Upper lobe of left lung (tissue), 6 donors: ENCODE measurements around the gene TREX2. TPM values are rescaled to one million over a fixed set of nuclear protein-coding genes. Genes with fewer than 3 reads are reported as not detected.

ENCODE experiments used
- ATAC-seq, 2 donors: fragments of 200-7000 bp; cut with Tn5 transposase; one replicate each; pipeline ENCODE4 v1.9.1; 2022; ENCODE audit warnings: mild to moderate bottlenecking in 2 of 2, moderate library complexity in 2 of 2; ENCODE audit not compliant: low FRiP score in 2 of 2
- DNase-seq, 2 donors: peaks; one replicate each; pipeline ENCODE4 v3.0.0-alpha.2; 2019 to 2020
- H3K27ac ChIP-seq, 4 donors: fragments of 200-600 bp; sonication (generic); one replicate each; pipeline ENCODE4 v1.5.1; 2016 to 2019
- H3K27me3 ChIP-seq, 4 donors: fragments of 200-600 bp; sonication (generic); one replicate each; pipeline ENCODE4 v1.5.1; 2017 to 2019
- H3K36me3 ChIP-seq, 4 donors: fragments of 200-600 bp; sonication (generic); one replicate each; pipeline ENCODE4 v1.5.1; 2016 to 2019
- H3K4me1 ChIP-seq, 4 donors: fragments of 200-600 bp; sonication (generic); one replicate each; pipeline ENCODE4 v1.5.1; 2018 to 2019
- H3K4me3 ChIP-seq, 4 donors: fragments of 200-600 bp; sonication (generic); one replicate each; pipeline ENCODE4 v1.5.1; 2017 to 2019; ENCODE audit warnings: mild to moderate bottlenecking in 2 of 4, moderate library complexity in 1 of 4
- H3K9me3 ChIP-seq, 4 donors: fragments of 200-600 bp; sonication (generic); one replicate each; pipeline ENCODE4 v1.5.1; 2018 to 2019
- EP300 ChIP-seq, 4 donors: sonication (generic); formaldehyde crosslinking; IDR thresholded peaks; one replicate each; pipeline ENCODE4 v1.5.1; 2017; ENCODE audit warnings: antibody characterized with exemption in 4 of 4, control low read depth in 2 of 4
- POLR2A ChIP-seq, 4 donors: fragments of 450-650 bp; IDR thresholded peaks; one replicate each; pipeline ENCODE4 v1.5.1; 2016 to 2017; ENCODE audit warnings: antibody characterized with exemption in 4 of 4, mild to moderate bottlenecking in 2 of 4
- POLR2AphosphoS5 ChIP-seq, 2 donors: sonication (generic); formaldehyde crosslinking; IDR thresholded peaks; one replicate each; pipeline ENCODE4 v1.5.1; 2017; ENCODE audit warnings: antibody characterized with exemption in 2 of 2
- WGBS, 2 donors: methylation state at CpG; one replicate each; pipeline ENCODE4 v1.1.5; 2017 to 2018; 5-methylcytosine and 5-hydroxymethylcytosine counted together
- total RNA-seq, 6 donors: library from RNA; depleted of rRNA in 4 of 6; stranded (reverse); fragments of >200 nt in 4 of 6; gene quantifications; one replicate each; pipeline versions ENCODE4 v1.1.0 to v1.2.1, GENCODE V29; 2016 to 2021
- TF ChIP-seq, protein P1 (sequence below), 6 experiments: fragments of 450-650 bp in 4 of 6; fragments of 200-600 bp in 2 of 6; sonication (generic) in 2 of 6; IDR thresholded peaks; one replicate each; pipeline ENCODE4 v1.5.1; 2016 to 2019; ENCODE audit warnings: antibody characterized with exemption in 6 of 6
- donor health status: DM: no; HTN: no; CAD: no; lungs with moderate emphysema.
- donor health status: DM: no; HTN: yes; CAD: no; lungs with severe emphysema.

The TREX2 gene
- total RNA-seq, 6 donors from 2014 or later = 0.97 to 7.3 (median 2.8) TPM

DNA sequence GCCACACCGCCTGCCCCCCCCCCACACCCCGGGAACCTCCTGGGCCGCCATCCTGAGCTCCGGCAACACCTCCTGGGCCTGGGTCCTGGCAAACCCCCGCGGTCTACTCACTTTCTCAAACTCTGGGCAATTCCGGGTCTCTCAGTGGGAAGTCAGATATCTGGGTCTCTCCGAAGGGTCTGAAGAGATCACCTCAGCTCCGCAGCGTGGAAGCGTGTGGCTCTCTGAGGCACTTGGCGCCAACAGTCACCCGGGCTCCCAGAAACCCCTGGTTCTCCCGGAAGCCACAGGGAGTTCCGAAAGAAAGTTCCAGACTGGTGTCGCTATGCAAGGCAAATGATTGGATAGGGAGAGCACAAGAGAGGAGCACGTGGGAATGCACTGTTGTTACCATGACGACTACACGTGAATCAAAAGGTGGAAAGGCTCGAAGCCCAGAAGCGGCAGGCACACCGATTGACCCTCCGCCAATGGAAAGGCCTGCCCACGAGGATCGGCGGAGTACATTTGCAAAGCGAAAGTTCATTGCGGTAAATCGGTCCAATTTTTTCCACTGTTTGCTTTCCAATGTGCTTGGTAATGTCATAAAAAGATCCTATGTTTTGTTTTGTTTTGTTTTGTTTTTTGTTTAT, 44.6 kb downstream of the TREX2 start, which contains the start of gene PNMA6E:
Gene PNMA6E (minus strand): TSS at position 218 of the 632 bp plus-strand sequence. CDS start 2,501 bp downstream, outside the sequence.
- 91% methylated on average over 17 to 29 of the region's 29 CpGs for WGBS, 2 donors
- H3K27ac ChIP-seq = no peak within 1 kb of the TSS
- peaks cover 0 to 8% (median 0%) of the 10 kb centered on the region in 4 donors for H3K9me3 ChIP-seq
- no peaks in the 10 kb centered on the region for H3K36me3 ChIP-seq
- no peaks in the 10 kb centered on the region for H3K27me3 ChIP-seq
- no peak for TF ChIP-seq POLR2AphosphoS5 (IDR thresholded peaks at IDR 0.05)
- no peak for TF ChIP-seq POLR2A (IDR thresholded peaks at IDR 0.05)
- TF ChIP-seq, protein P1, sequence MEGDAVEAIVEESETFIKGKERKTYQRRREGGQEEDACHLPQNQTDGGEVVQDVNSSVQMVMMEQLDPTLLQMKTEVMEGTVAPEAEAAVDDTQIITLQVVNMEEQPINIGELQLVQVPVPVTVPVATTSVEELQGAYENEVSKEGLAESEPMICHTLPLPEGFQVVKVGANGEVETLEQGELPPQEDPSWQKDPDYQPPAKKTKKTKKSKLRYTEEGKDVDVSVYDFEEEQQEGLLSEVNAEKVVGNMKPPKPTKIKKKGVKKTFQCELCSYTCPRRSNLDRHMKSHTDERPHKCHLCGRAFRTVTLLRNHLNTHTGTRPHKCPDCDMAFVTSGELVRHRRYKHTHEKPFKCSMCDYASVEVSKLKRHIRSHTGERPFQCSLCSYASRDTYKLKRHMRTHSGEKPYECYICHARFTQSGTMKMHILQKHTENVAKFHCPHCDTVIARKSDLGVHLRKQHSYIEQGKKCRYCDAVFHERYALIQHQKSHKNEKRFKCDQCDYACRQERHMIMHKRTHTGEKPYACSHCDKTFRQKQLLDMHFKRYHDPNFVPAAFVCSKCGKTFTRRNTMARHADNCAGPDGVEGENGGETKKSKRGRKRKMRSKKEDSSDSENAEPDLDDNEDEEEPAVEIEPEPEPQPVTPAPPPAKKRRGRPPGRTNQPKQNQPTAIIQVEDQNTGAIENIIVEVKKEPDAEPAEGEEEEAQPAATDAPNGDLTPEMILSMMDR (IDR thresholded peaks at IDR 0.05) = no peak
- no peak for TF ChIP-seq EP300 (IDR thresholded peaks at IDR 0.05)
- H3K4me3 ChIP-seq = no peak within 1 kb of the TSS
- ATAC-seq = no peak
- no peak for DNase-seq
- H3K4me1 ChIP-seq = no peaks in the 10 kb centered on the region

DNA sequence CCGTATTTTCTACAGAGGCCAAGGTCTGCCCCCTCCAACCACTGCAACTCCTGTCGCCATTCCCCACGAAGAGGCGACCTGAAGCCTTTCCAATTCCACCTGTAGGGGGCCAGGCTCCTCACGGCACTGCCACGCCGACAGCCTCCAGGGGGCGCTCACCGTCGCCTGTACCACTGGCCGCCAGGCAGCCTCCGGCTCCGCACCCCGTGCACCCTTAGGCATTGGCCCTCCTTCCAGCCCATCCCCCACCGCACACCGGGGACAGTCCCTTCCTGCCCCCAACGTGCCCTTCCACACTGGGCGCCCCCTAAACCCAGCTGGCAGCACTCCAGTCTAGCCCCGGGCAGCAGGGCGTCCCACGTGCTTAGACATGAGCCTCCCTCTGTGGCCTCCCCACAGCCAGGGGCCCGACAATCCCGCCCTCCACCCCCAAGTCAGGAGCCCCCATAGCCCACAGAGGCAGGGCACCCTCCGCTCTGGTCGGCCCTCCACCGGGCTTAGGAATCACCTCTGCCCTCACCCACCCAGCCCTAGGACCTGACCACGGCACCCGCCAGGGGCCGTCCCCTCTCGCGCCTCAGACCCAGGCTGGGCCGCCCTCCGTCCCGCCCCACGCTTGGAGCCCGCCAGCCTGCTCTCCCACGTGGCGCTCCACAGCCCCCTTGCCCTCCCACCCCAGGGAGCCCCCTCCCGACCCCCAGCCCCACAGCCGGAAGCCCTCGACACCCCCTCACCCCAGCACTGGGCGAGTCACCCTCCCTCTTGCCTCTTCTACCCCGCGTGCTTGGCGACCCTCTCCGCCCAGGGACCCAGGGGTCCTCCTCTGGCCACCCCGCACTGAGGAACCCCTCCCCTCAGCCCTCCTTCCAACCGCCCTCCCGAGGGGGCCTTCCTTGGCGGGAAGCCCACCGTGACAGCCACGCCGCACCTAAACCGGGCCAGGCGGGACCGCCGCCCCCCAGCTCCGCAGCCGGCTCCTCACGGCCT, 45.4 kb downstream of the TREX2 start:
- 78 to 94% methylated on average over 12 to 54 of the region's 60 CpGs for WGBS, 2 donors
- Histone ChIP-seq H3K27me3 (peaks cover 0 to 2% (median 0%) of the 10 kb centered on the region in 4 donors), H3K27ac (no peak overlapping the region), H3K4me1 (no peaks in the 10 kb centered on the region), H3K36me3 (no peaks in the 10 kb centered on the region), H3K4me3 (no peak overlapping the region), H3K9me3 (peaks cover 0 to 8% (median 0%) of the 10 kb centered on the region in 4 donors)
- ATAC-seq (peak in 1 of 2 donors; percentile 61), DNase-seq (peak; percentile 36 to 88)
- no peak for TF ChIP-seq POLR2A (IDR thresholded peaks at IDR 0.05)
- TF ChIP-seq, protein P1 (IDR thresholded peaks at IDR 0.05) = peak; percentile 46 to 72 (median 62)
- TF ChIP-seq POLR2AphosphoS5 (IDR thresholded peaks at IDR 0.05) = no peak
- no peak for TF ChIP-seq EP300 (IDR thresholded peaks at IDR 0.05)

DNA sequence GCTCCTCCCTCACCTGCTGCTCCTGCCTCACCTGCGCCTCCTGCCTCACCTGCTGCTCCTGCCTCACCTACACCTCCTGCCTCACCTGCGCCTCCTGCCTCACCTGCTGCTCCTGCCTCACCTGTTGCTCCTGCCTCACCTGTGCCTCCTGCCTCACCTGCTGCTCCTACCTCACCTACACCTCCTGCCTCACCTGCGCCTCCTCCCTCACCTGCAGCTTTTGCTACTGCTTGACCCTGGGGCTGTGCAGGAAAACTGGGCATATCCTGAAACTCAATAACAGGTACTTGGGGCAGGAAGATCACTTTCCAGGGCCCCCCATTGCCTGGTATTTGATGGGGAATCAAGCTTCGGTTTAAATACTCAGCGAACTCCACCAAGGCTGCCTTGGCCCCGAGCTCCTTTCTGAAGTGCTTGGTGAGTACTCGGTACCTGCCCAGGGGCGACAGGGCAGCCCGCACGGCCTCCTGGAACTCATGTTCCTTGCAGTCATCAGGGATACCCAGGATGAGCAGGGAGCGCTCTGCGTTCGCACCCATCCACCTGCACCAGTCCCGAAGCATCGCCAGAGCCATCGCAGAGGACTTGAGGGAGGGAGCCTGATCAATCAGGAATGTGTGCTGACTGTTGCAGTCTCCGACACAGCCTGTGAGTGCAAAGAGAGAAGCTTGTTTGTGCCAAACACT, 47.4 kb downstream of the TREX2 start:
- DNase-seq (no peak), ATAC-seq (no peak)
- H3K9me3 ChIP-seq = peaks cover 0 to 8% (median 0%) of the 10 kb centered on the region in 4 donors
- no peak overlapping the region for H3K27ac ChIP-seq
- no peak overlapping the region for H3K4me3 ChIP-seq
- no peaks in the 10 kb centered on the region for H3K36me3 ChIP-seq
- peaks cover 0 to 2% (median 0%) of the 10 kb centered on the region in 4 donors for H3K27me3 ChIP-seq
- H3K4me1 ChIP-seq = no peaks in the 10 kb centered on the region
- TF ChIP-seq POLR2AphosphoS5 (IDR thresholded peaks at IDR 0.05) = no peak
- no peak for TF ChIP-seq EP300 (IDR thresholded peaks at IDR 0.05)
- TF ChIP-seq, protein P1 (IDR thresholded peaks at IDR 0.05) = no peak
- no peak for TF ChIP-seq POLR2A (IDR thresholded peaks at IDR 0.05)
- WGBS, 2 donors = 80 to 86% methylated on average over 3 to 17 of the region's 17 CpGs

DNA sequence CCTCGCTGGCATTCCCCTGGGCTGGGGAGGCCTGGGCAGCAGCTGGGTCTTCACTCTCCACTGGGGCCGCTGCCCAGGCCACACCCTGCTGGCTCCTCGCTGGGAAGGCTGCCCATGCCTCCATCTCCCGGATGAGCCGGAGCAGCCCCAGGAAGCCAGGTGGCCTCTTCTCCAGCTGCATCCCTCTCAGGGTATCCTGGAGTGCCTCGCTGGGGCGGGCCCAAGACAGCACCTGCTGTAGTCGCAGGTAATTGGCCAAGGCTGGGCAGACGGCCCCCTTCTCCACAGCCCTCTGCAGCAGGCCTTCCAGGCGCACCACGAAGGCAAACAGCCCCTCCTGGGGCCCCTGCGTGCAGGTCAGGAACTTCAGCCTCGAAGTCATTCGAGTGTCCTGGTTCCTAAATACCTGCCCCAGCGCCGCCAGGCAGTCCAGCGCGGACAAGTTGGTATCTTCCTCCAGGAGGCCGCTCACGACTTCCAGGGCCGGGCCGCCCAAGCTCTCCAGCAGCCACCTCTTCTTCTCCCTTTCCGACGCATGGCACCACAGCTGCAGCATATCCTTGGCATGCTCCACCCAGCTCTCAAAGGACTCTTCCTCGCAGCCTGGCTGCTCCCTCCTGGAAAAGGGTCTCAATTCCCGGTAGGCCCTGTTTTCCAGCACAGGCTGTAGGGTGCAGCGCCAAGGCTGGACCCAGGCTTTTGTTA, 48.4 kb downstream of the TREX2 start:
- TF ChIP-seq, protein P1 (IDR thresholded peaks at IDR 0.05) = no peak
- TF ChIP-seq POLR2AphosphoS5 (IDR thresholded peaks at IDR 0.05) (no peak), POLR2A (IDR thresholded peaks at IDR 0.05) (no peak), EP300 (IDR thresholded peaks at IDR 0.05) (no peak)
- DNase-seq = no peak
- WGBS, 2 donors = 73 to 78% methylated on average over 13 to 24 of the region's 27 CpGs

More for the DNA sequence above, 48.4 kb downstream of the TREX2 start:
- no peak for ATAC-seq
- Histone ChIP-seq H3K9me3 (peaks cover 0 to 8% (median 0%) of the 10 kb centered on the region in 4 donors), H3K4me1 (no peaks in the 10 kb centered on the region), H3K27me3 (peaks cover 0 to 2% (median 0%) of the 10 kb centered on the region in 4 donors), H3K27ac (no peak overlapping the region), H3K36me3 (no peaks in the 10 kb centered on the region), H3K4me3 (no peak overlapping the region)
